Large intestine (tissue), 3 donors: ENCODE results near the gene MPZL1. TPM values are rescaled to one million over a fixed set of nuclear protein-coding genes. Genes with fewer than 3 reads are reported as not detected.

Experiments
- DNase-seq, 2 donors: peaks; one replicate each; pipeline versions ENCODE4 v3.0.0 to v3.0.0-alpha.2; 2013
- H3K27ac ChIP-seq: one replicate; pipeline ENCODE4 v1.5.1; 2013; ENCODE audit warnings: low read length
- H3K27me3 ChIP-seq: 2 replicates; pipeline ENCODE4 v1.6.1; 2013; ENCODE audit warnings: low read length; ENCODE audit not compliant: control insufficient read depth, insufficient read depth
- H3K36me3 ChIP-seq: 2 replicates; pipeline ENCODE4 v1.6.1; 2013; ENCODE audit warnings: low read length; ENCODE audit not compliant: control insufficient read depth, insufficient read depth
- H3K4me1 ChIP-seq: one replicate; pipeline ENCODE4 v1.6.1; 2013; ENCODE audit warnings: low read length; ENCODE audit not compliant: control insufficient read depth, insufficient read depth
- H3K4me3 ChIP-seq: one replicate; pipeline ENCODE4 v1.5.1; 2013; ENCODE audit warnings: low read length
- H3K9me3 ChIP-seq: one replicate; pipeline ENCODE4 v1.6.1; 2013; ENCODE audit warnings: mild to moderate bottlenecking, low read depth, low read length, moderate library complexity; ENCODE audit not compliant: control insufficient read depth
- WGBS: methylation state at CpG from one replicate; pipeline ENCODE4 v1.1.5; 2013; ENCODE audit warnings: low lambda C conversion rate; ENCODE audit not compliant: insufficient coverage; 5-methylcytosine and 5-hydroxymethylcytosine counted together
- polyA plus RNA-seq: library from polyadenylated mRNA; unstranded; fragments of 120-200 nt; gene quantifications from one replicate; pipeline ENCODE4 v1.2.1, GENCODE V29; 2013

MPZL1 gene
- polyA plus RNA-seq, 1 donor, result 105 TPM

DNA sequence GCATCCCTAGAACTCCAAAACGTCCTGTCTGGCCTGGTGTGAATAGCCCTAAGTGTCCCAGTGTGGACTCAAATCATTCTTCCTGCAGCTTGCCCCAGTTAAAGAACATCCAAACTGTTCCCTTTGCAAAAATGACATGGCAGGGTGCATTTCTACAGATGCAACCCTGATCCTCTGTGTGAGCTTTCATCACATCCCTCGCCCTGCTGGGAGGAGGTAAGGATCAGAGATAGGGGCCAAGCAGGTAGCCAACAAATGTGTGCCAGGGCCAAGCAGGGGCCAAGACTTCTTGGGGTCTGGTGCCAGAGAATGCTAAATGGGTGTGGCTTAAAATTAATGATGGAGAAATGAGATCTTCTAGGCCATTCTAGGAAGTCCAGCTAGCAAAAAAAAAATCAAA is 27.1 kb upstream of the MPZL1 start:
- no peaks in the 10 kb centered on the region for H3K4me1 ChIP-seq
- DNase-seq, result no peak
- H3K4me3 ChIP-seq, result no peak overlapping the region
- peaks cover 4% of the 10 kb centered on the region for H3K36me3 ChIP-seq
- H3K9me3 ChIP-seq, result no peaks in the 10 kb centered on the region
- WGBS, result no CpG with 5 or more reads among the region's 2 CpGs
- no peak overlapping the region for H3K27ac ChIP-seq
- no peaks in the 10 kb centered on the region for H3K27me3 ChIP-seq

GRCh38 chr1:167695147-167695546 is 26.6 kb upstream of the MPZL1 start:
- DNase-seq, result no peak
- no CpG with 5 or more reads among the region's 2 CpGs for WGBS
- Histone ChIP-seq H3K27ac (no peak overlapping the region), H3K9me3 (no peaks in the 10 kb centered on the region), H3K4me3 (no peak overlapping the region), H3K4me1 (no peaks in the 10 kb centered on the region), H3K36me3 (peaks cover 4% of the 10 kb centered on the region), H3K27me3 (no peaks in the 10 kb centered on the region)

DNA sequence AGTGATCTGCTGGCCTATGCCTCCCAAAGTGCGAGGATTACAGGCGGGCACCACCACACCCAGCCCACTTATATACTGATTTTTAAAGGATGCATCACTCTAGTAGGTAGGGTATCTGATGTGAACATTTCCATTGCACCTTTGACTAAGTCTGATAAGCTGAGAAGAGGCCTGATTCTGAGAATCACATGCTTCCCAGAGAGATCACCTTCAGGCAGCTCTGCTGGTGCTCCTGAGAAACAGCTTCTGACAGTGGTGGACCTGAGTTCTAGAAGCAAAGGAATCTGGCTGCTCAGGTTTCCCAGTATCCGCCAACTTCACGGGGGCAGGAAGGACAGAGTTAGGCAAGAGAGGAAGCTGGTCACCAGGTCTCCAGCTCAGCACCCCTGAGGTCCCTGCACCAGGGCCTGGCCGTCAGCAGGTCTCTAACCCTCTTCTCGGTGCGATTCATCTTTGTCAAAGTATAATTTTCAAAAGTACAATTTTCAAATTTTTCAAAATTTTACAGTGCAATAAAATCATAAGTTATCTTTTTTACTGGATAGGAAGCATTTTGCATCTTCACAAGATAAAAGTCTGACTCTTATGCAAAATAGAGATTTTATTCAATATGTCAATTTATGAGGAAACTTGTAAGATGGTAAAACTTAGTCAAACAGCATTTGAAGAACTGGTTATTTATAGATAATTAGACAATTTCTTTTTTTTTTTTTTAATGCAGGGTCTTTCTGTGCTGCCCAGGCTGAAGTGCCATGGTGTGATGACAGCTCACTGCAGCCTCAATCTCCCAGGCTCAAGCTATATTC is 25.8 kb upstream of the MPZL1 start:
- 93% methylated on average over 3 of the region's 7 CpGs for WGBS
- no peak overlapping the region for H3K27ac ChIP-seq
- peaks cover 4% of the 10 kb centered on the region for H3K36me3 ChIP-seq

GRCh38 chr1:167697667-167698141 is 24.1 kb upstream of the MPZL1 start:
- Histone ChIP-seq H3K9me3 (no peaks in the 10 kb centered on the region), H3K36me3 (peaks cover 4% of the 10 kb centered on the region), H3K4me3 (no peak overlapping the region), H3K27ac (no peak overlapping the region), H3K27me3 (peaks cover 3% of the 10 kb centered on the region), H3K4me1 (no peaks in the 10 kb centered on the region)
- DNase-seq, result no peak
- no CpG with 5 or more reads among the region's 14 CpGs for WGBS

More for the DNA sequence above, 25.8 kb upstream of the MPZL1 start:
- Histone ChIP-seq H3K4me3 (no peak overlapping the region), H3K9me3 (no peaks in the 10 kb centered on the region), H3K4me1 (no peaks in the 10 kb centered on the region), H3K27me3 (peaks cover 2% of the 10 kb centered on the region)
- DNase-seq, result no peak

DNA sequence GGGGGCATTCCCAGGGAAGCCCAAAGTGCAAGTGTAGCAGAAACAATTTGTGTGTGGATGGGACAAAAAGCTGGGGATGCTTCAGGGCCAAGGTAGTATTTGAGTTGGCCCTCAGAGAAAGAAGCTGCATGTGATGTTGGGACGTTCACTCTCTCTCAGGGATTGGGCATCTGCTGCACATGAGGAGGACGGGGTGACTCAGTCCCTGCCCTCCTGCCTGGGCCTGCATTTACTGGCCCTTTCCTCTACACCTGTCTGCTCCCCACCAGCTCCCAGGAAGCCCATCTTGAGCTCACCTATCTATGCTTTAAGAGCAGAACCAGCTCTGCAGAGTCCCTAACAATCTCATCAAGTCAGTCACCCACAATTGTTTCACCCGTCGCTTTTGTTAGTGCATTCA is 23.5 kb upstream of the MPZL1 start:
- 100% methylated on average over 2 of the region's 4 CpGs for WGBS
- Histone ChIP-seq H3K9me3 (no peaks in the 10 kb centered on the region), H3K4me3 (no peak overlapping the region), H3K27me3 (peaks cover 3% of the 10 kb centered on the region), H3K27ac (no peak overlapping the region), H3K36me3 (peaks cover 4% of the 10 kb centered on the region), H3K4me1 (no peaks in the 10 kb centered on the region)
- DNase-seq, result no peak

DNA sequence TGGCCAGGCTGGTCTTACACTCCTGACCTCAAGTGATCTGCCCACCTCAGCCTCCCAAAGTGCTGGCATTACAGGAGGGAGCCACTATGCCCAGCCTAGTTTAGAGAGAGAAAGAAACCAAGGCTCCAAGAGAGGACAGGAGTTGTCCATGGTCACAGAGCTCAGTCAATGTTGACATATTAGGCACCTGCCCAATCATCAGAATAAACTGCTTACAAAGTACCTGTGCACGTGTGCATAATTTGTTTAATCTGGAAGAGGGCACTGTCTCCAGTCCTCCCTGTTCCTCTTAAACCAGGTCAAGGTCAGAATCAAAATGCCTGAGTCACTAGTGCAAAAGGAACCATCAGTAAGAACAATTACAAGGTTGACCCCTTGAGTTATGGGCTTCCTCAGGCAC is 20.3 kb upstream of the MPZL1 start:
- Histone ChIP-seq H3K9me3 (no peaks in the 10 kb centered on the region), H3K4me3 (no peak overlapping the region), H3K4me1 (no peaks in the 10 kb centered on the region), H3K27ac (no peak overlapping the region), H3K27me3 (peaks cover 9% of the 10 kb centered on the region), H3K36me3 (no peaks in the 10 kb centered on the region)
- no CpG with 5 or more reads among the region's 1 CpG for WGBS
- no peak for DNase-seq

DNA sequence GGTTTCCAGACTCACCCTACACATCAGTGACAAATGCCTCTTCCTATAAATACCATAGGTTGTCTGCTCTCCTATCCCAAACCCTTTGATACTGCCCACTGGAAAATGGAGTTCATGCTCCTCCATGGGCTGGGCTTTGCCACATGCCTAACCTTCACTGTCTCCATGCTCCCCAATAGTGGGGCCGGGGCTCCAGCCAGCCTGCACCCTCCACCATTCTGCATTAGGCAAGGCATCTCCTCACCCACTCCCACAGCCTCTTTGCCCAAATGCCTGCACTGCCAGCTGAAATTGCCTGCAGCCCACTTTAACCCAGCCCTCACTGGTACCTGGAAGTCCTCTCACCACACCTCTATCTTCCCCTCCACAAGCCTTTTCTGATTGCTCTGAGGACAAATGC is 18.2 kb upstream of the MPZL1 start:
- WGBS, result no CpG with 5 or more reads among the region's 1 CpG
- Histone ChIP-seq H3K4me3 (no peak overlapping the region), H3K36me3 (no peaks in the 10 kb centered on the region), H3K27ac (no peak overlapping the region), H3K9me3 (no peaks in the 10 kb centered on the region), H3K27me3 (peaks cover 9% of the 10 kb centered on the region), H3K4me1 (no peaks in the 10 kb centered on the region)
- DNase-seq, result no peak

DNA sequence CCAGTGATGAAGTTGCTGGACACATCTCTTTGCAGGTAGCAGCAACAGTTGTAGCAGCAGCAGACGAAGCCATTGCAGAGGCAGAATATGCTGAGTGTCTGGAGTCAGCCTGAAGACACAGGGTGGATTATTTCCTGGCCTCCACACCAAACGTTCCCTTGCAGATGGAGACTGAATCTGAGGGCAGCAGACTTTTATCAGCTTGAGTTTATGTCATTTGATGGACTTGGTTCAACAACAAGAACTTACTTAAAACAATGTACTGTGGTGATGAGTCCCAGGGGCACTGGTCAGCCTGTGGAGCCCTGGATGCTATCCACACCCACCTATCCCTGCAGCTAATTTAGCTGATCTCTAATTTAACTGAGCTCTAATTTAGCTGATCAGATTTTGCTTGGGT is 17.1 kb upstream of the MPZL1 start:
- Histone ChIP-seq H3K4me1 (no peaks in the 10 kb centered on the region), H3K36me3 (no peaks in the 10 kb centered on the region), H3K27ac (no peak overlapping the region), H3K9me3 (no peaks in the 10 kb centered on the region), H3K4me3 (no peak overlapping the region), H3K27me3 (peaks cover 9% of the 10 kb centered on the region)
- DNase-seq, result no peak
- no CpG with 5 or more reads among the region's 2 CpGs for WGBS

DNA sequence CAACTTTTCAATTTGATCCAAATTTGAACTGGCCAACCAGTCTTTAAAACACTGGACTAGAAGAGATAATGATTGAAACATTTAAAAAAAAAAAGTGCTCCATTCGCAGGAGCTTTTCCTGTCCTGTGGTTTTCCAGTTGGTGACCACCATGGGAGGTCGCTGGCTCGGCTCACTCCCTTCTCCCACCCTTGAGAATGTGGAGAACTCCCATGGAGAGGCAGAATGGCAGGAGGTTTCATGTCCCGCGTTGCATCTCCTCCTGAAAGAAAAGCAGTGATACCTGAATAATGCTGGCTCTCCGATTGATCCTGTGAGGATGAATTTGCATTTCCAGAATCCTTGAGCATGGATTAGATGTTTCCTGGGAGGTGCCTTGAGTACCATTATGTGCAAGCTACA is 16.5 kb upstream of the MPZL1 start:
- no peaks in the 10 kb centered on the region for H3K36me3 ChIP-seq
- no peak overlapping the region for H3K27ac ChIP-seq
- H3K9me3 ChIP-seq, result no peaks in the 10 kb centered on the region
- no peaks in the 10 kb centered on the region for H3K4me1 ChIP-seq
- peaks cover 9% of the 10 kb centered on the region for H3K27me3 ChIP-seq
- WGBS, result no CpG with 5 or more reads among the region's 6 CpGs
- H3K4me3 ChIP-seq, result no peak overlapping the region
- no peak for DNase-seq

DNA sequence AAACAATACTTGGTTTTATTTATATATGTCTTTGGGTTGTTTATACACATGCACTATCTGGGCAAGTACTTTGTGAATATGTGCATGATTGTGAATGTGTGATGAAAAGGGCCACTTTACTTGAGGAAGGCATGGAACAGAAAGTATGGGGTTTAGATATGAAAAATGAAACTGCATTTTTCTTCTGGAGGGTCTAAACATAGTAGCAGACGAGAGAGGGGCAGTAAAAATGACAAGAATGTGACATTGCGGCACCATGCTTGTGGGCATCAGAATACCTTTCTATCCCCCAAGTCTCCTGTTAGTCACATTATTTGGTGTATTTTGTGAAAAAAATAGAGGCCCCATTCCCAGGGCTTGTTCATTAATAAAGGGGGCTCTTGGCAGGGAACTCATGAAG is 15.4 kb upstream of the MPZL1 start:
- Histone ChIP-seq H3K9me3 (no peaks in the 10 kb centered on the region), H3K36me3 (no peaks in the 10 kb centered on the region), H3K27me3 (peaks cover 7% of the 10 kb centered on the region), H3K27ac (no peak overlapping the region), H3K4me1 (peaks cover 4% of the 10 kb centered on the region), H3K4me3 (no peak overlapping the region)
- no peak for DNase-seq
- WGBS, result no CpG with 5 or more reads among the region's 2 CpGs
